ENCODE measurements around the gene ZNF646. TPM values are rescaled to one million over a fixed set of nuclear protein-coding genes. Genes with fewer than 3 reads are reported as not detected.
A peak's percentile ranks its signal among the peaks of the same experiment; 100 is the strongest.

The ZNF646 gene
- total and polyA plus RNA-seq, 2 of the 13 experiments (the other 11 are each of a cell fraction or from before 2014, with no cell fraction given), result 3.4 to 10.9 TPM

GRCh38 chr16:31093132-31093703 is 19.0 kb downstream of the ZNF646 start (continued):
- TF ChIP-seq HMGXB4 (CRISPR knock-in tag; IDR thresholded peaks at IDR 0.05; ENCODE audit: borderline replicate concordance in 1 of 2, low read depth in 1 of 2) (0 out of 4 replicates have a peak, but pooled peaks of 1 of the 2 experiments have one; percentile 19), GPN1 (CRISPR knock-in tag; IDR thresholded peaks at IDR 0.05; ENCODE audit: borderline replicate concordance) (no peak), DDIT3 (CRISPR knock-in tag; IDR thresholded peaks at IDR 0.05) (no peak), ZNF552 (CRISPR knock-in tag; IDR thresholded peaks at IDR 0.05; ENCODE audit: borderline replicate concordance) (no peak), SIX1 (CRISPR knock-in tag; IDR thresholded peaks at IDR 0.05; ENCODE audit: borderline replicate concordance) (no peak), HIVEP1 (CRISPR knock-in tag; IDR thresholded peaks at IDR 0.05) (no peak), GABPB1 (CRISPR knock-in tag; IDR thresholded peaks at IDR 0.05) (0 out of 2 replicates have a peak, but pooled peaks have one; percentile 20), NFIC (IDR thresholded peaks at IDR 0.05; ENCODE audit: low read length) (no peak), ZFAT (CRISPR knock-in tag; conservative IDR thresholded peaks at IDR 0.05) (no peak), ZFP37 (CRISPR knock-in tag; IDR thresholded peaks at IDR 0.05; ENCODE audit: borderline replicate concordance) (no peak), ZFX (CRISPR knock-in tag; IDR thresholded peaks at IDR 0.05; ENCODE audit: low read depth) (peak; percentile 12; the same call in 1 of the 2 replicates), U2AF1 (optimal IDR thresholded peaks at IDR 0.05; ENCODE audit: low read depth, low read length) (no peak), CHCHD3 (CRISPR knock-in tag; IDR thresholded peaks at IDR 0.05) (no peak), MAZ (IDR thresholded peaks at IDR 0.05; ENCODE audit: borderline replicate concordance, low read depth, low read length) (no peak), MAZ (CRISPR knock-in tag; IDR thresholded peaks at IDR 0.05; ENCODE audit: low read depth) (no peak), THAP11 (CRISPR knock-in tag; IDR thresholded peaks at IDR 0.05) (peak; percentile 69; the same call in 1 of the 2 replicates), TAF1 (CRISPR knock-in tag; IDR thresholded peaks at IDR 0.05) (peak; percentile 43; the same call in 1 of the 2 replicates), ZNF768 (CRISPR knock-in tag; IDR thresholded peaks at IDR 0.05) (no peak), FOXO1 (CRISPR knock-in tag; IDR thresholded peaks at IDR 0.05) (0 out of 2 replicates have a peak, but pooled peaks have one; percentile 26), CEBPG (CRISPR knock-in tag; IDR thresholded peaks at IDR 0.05) (no peak), NFIB (CRISPR knock-in tag; IDR thresholded peaks at IDR 0.05; ENCODE audit: borderline replicate concordance) (no peak), CBFB (CRISPR knock-in tag; IDR thresholded peaks at IDR 0.05) (no peak), XRCC5 (optimal IDR thresholded peaks at IDR 0.05; ENCODE audit: low read length) (no peak), KLF12 (CRISPR knock-in tag; IDR thresholded peaks at IDR 0.05; ENCODE audit: borderline replicate concordance) (no peak)
